Daoy (cell line): Measurements from ENCODE around the gene SLC25A10. TPM values are rescaled to one million over a fixed set of nuclear protein-coding genes. Genes with fewer than 3 reads are reported as not detected.

Experiments
- DNase-seq: peaks from one replicate; pipeline ENCODE4 v3.0.0-alpha.2; 2015; ENCODE audit warnings: low read depth
- total RNA-seq: library from RNA; depleted of rRNA; stranded (reverse); fragments of >200 nt; shearing (Covaris generic); gene quantifications from 2 replicates; pipeline ENCODE4 v1.2.3, GENCODE V29; 2014

The SLC25A10 gene
- total RNA-seq, 1 experiment from 2014 or later = 43.6 TPM

DNA sequence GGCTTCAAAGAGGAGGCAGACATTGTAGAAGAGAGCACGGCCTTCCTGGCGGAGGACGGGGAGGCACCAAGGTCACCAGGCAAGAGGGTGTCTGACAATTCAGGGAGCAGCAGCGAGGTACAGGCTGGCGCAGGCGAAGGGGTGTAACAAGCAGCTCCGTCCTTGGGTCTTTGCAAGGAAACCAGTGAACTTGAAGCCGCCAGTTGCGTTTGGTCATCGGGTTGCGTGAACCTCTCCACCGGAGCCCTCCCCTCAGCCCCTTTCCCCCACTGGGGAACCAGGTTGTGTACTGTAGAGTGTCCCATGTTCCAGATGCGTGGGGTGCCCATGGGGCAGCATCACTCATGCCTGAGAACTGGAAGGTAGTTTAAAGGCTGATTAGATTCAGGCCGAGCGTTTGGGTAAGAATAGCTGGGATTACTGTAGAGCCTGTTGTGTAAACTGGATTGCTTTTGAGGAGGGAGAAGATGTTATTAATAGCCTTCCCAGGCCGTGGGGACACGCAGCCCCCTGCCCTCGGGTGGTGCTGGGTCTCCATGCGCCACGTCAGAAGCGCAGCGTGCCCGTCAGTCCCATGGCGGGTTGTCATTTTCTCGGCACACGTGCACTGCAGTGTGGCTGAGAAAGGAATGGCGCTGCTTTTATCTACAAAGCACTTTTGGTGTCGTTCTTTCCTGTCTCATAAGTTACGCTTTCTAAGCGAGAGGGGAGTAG, 6.4 kb upstream of the SLC25A10 start:
- no peak for DNase-seq

DNA sequence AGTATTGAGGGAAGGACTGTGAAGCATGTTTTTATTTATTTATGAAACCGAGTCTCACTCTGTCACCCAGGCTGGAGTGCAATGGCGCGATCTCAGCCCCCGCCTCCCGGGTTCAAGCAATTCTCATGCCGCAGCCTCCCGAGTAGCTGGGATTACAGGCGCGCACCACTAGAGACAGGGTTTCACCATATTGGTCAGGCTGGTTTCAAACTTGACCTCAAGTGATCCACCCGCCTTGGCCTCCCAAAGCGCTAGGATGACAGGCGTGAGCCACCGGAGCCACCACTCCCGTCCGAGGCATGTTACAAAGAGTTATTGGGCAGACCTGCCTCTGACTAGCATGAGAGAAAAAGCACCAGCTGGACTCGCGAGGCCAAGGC, 5.9 kb upstream of the SLC25A10 start:
- no peak for DNase-seq

DNA sequence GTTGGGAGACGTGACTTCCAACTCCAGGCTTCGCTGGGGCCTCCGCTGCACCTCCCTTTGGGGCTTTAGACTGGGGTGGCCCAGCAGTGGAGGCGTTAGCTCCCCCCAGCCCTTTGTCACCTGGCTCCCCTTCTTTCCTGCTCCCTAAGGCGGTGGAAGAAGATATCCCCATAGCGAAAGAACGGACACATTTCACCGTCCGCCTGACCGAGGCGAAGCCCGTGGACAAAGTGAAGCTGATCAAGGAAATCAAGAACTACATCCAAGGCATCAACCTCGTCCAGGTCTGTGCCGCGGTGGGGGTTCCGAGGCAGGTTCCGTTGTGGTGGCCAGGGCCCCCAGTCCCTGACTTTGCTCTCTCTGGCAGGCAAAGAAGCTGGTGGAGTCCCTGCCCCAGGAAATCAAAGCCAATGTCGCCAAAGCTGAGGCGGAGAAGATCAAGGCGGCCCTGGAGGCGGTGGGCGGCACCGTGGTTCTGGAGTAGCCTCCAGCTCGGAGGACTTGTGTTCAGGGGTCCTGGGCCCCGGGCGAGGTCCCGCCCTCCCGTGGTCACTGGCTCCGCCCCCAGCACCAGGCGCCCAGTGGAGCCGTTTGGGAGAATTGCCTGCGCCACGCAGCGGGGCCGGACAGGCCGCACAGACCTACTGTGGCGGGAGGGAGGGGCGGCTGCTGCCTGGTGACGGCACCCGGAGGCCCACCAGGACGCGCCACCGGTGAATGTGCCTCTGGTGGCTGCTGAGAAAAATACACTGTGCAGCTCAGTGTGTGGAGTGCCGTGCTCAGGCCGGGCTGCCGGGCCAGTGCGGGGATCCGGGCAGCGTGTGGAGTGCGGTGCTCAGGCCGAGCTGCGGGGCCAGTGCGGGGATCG, 5.1 kb upstream of the SLC25A10 start:
- no peak for DNase-seq

DNA sequence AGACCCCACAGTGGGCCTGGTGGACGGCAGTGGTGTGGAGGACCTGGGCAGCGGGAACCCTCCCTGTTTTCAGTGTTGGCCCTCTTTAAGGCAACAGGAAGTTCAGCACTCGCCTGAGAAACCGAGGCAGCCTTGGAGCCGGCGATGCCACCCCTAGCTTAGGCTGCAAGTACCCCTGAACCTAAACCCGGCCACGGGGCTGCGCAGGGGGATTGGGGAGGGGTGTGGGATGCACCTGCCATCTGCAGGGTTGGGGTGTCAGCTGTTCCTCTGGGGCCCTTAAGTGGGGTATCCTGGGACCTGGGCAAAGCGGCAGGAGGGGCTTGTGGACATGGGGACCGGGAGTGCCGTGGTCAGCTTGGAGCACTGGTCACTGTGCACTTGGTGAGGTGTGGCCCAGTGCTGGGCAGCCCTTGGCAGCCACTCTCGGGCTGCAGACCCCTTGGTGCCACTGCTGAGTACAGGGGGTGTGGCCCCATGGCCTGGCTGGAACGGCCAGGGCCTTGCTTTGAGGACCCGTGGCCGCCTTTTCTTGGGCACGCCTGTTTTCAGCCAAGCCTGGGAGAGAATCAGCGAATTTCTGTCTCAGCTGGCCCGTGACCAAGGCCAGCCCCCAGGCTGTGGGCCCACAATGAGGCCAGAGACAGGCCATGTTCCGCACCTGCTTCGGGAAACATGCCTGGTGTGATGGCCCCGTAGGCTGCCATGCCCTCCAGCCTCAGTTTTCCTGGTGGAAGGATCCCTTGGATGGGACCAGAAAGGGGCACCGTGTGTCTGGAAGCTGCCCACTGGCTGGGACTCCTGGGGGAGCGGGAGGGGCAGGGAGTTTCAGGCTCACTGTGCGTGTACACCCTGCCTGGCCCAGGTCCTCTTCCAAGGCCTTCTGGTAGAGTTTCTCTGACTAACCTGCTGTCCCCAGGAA, 4.1 kb upstream of the SLC25A10 start:
- no peak for DNase-seq

GRCh38 chr17:81708739-81709185, 3.3 kb upstream of the SLC25A10 start:
- no peak for DNase-seq

- DNase-seq = peak; percentile 41
Observed at GRCh38 chr17:81710514-81711308, 1.4 kb upstream of the SLC25A10 start.

- peak; percentile 60 for DNase-seq
Observed at GRCh38 chr17:81712468-81713003, 452 bp downstream of the SLC25A10 start.

DNA sequence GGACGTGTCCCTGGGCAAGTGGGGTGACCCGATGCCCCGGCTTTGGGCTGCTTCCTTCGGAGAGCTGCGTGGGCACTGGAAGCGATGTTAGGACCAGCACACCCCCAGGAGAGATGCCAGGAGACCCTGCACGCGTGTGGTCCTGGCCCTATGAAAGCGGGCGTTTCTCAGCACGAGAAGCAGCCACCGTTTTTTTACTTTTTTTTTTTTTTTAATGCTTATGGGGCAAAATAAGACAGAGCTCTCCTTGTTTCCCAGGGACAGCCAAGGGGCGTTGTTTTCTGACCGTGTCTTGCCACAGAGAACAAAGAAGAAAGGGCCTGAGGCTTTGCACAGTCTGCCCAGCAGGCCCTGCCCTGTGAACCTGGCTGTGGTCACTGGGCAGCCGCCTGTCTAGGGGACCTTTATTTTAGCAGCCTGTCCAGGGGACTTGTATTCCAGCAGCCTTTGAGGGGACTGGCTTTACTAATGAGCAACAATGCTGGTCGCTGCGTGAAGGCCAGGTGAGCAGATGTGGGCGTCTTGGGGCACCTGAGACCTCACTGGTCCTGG, 996 bp downstream of the SLC25A10 start:
- no peak for DNase-seq

GRCh38 chr17:81713556-81714411, 1.7 kb downstream of the SLC25A10 start:
- DNase-seq = no peak

DNA sequence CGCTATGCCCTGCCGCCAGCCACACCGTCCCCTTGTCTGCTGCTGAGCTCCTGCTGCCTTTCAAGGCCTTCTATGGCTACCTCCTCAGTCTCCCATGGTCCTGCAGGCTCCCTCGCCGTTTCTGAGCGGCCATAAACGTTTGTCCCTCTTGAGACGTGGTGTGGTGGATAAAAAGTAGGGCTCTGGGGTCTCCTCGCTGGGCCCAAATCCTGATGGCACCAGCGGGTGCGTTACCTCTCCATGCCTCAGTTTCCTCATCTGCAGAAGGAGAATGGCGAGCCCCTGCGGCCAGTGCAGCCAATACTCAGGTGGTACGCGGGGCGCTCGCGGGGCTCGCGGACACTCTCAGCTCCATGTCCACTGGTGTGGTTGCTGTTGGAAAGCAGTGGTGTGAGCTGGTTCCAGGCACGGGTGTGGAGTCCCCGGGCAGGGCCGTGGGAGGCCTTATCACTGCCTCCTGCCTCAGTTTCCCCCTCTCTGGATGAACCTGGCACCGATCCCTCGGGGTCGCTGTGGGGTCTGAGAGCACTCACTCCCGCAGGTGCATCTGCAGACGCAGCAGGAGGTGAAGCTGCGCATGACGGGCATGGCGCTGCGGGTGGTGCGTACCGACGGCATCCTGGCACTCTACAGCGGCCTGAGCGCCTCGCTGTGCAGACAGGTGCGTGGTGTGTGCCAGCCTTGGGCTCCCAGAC, 2.5 kb downstream of the SLC25A10 start:
- DNase-seq = no peak

DNA sequence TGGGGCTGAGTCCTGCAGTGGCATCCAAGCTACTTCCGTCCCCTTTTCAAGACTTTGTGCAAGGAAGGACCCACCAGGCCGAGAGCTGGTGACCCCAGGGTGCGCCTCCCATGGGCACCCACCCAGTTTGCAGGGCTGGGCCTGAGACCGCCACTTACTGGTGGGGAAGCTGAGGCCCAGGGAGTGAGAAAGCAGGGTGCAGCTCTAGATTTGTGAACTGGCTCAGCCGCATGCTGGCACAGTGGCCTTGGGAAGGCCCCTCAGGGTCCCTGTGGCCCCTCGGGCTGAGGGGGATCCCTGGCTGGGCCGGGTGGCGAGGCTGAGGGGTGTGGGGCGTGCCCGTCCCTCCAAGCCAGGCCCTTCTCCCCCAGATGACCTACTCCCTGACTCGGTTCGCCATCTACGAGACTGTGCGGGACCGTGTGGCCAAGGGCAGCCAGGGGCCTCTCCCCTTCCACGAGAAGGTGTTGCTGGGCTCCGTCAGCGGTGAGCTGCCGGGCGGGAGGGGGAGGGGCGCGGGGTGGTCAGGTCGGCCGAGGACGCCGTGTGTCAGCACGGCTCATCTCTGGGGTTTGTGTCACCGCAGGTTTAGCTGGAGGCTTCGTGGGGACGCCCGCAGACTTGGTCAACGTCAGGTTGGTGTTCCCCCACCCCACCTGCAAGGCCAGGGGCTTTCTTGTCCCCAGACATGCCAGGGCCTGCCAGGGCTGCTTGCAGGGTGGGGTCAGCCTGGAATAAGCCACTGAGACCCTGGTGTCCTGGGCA, 3.2 kb downstream of the SLC25A10 start:
- DNase-seq = no peak

- no peak for DNase-seq
Observed at GRCh38 chr17:81715872-81716673, 4.0 kb downstream of the SLC25A10 start.

- no peak for DNase-seq
Observed at GRCh38 chr17:81716674-81716996, 4.6 kb downstream of the SLC25A10 start.

DNA sequence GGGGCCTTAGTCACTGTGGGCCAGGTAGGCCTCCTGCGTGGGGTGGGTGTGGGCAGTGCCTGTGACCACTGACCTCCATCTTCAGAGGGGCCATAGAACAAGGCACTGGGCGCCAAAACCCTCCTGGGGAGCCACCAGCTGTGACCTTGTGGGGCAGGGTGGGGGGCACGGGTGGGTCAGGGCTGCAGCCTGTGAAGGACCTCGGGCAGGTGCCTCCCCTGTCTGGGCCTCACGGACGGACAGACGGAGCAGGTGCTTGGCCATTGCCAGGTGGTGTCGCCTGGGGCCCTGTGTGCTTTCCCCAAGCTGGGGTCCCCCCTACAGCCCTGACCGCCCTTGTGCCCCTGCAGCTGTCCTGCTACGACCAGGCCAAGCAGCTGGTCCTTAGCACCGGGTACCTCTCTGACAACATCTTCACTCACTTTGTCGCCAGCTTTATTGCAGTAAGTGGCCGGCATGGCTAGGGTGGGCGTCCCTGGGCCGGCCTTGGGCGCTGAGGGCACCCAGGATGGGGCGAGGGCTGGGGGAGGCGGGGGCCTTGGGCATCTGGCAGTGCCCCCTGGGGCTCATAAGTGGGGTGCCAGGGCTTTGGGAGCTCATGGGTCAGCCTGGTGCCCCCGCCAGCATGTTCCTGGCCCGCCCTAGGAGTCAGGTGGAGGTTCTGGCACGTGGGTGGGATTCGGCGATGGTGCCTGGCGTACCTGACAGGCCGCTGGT, 5.1 kb downstream of the SLC25A10 start:
- no peak for DNase-seq

GRCh38 chr17:81717766-81718089, 5.6 kb downstream of the SLC25A10 start:
- DNase-seq = no peak

GRCh38 chr17:81719410-81720266, 7.6 kb downstream of the SLC25A10 start:
- DNase-seq = no peak
